ENCODE measurements around the gene PTGES. TPM values are rescaled to one million over a fixed set of nuclear protein-coding genes. Genes with fewer than 3 reads are reported as not detected.

Gene PTGES
- total and polyA plus RNA-seq, 2 experiments from 2014 or later = 2.8 to 3.6 TPM

DNA sequence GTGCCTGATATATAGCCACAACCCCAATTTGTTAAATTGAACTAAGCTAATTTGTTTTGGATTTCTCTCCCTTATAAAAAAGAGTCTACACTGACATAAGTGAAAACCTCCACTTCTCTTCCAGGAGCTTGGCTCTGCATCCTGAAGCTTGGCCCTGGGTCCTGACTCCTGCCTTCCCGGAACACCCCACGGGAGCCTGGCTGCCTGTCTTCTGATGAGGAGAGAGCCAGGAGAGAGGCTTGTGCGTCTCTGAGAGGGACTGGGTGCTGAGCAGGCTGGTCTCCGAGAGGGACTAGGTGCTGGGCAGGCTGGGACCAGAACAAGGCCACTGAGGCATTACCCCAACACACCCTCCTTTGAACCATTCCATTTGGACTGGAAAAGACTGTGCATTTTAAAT is 6.5 kb upstream of the PTGES start:
- Mint-ChIP-seq H3K27me3 (ENCODE audit: insufficient read depth, low read depth, poor library complexity) (peaks cover 5% of the 10 kb centered on the region), H3K36me3 (ENCODE audit: low read depth) (no peaks in the 10 kb centered on the region), H3K9me3 (no peaks in the 10 kb centered on the region), H3K27ac (no peak overlapping the region), H3K4me1 (peaks cover 6% of the 10 kb centered on the region; the same call in 2 of the 3 replicates), H3K4me3 (no peak overlapping the region)
- Histone ChIP-seq H3K27ac (ENCODE audit: low read depth) (no peak overlapping the region), H3K9me2 (ENCODE audit: insufficient read depth) (no peaks in the 10 kb centered on the region), H3K79me2 (replicated peaks; ENCODE audit: insufficient read depth) (no peaks in the 10 kb centered on the region), H4K20me1 (replicated peaks; ENCODE audit: insufficient read depth) (no peaks in the 10 kb centered on the region), H3K4me3 (no peak overlapping the region), H3K4me2 (no peak overlapping the region), H3K4me1 (ENCODE audit: insufficient read depth) (no peaks in the 10 kb centered on the region), H3F3A (replicated peaks; ENCODE audit: low read depth) (no peaks in the 10 kb centered on the region), H3K36me3 (ENCODE audit: insufficient read depth) (no peaks in the 10 kb centered on the region), H2AFZ (no peak overlapping the region), H3K27me3 (ENCODE audit: insufficient read depth) (no peaks in the 10 kb centered on the region)
- DNase-seq (ENCODE audit: low spot score) (no peak), ATAC-seq (no peak)
- TF ChIP-seq CTCF (conservative IDR thresholded peaks at IDR 0.05; ENCODE audit: low read depth in 2 of 2) = no peak
- no peak for TF ChIP-seq NANOG (IDR thresholded peaks at IDR 0.05; ENCODE audit: borderline replicate concordance)
- no peak for TF ChIP-seq ZNF462 (CRISPR knock-in tag; IDR thresholded peaks at IDR 0.05)
- no peak for TF ChIP-seq CREB1 (CRISPR knock-in tag; IDR thresholded peaks at IDR 0.05; ENCODE audit: low read depth)
- no peak for TF ChIP-seq POLR2AphosphoS5 (IDR thresholded peaks at IDR 0.05; ENCODE audit: low read depth)
- no peak for TF ChIP-seq EZH2phosphoT487 (IDR thresholded peaks at IDR 0.05; ENCODE audit: unreplicated experiment)
- TF ChIP-seq, protein P1, sequence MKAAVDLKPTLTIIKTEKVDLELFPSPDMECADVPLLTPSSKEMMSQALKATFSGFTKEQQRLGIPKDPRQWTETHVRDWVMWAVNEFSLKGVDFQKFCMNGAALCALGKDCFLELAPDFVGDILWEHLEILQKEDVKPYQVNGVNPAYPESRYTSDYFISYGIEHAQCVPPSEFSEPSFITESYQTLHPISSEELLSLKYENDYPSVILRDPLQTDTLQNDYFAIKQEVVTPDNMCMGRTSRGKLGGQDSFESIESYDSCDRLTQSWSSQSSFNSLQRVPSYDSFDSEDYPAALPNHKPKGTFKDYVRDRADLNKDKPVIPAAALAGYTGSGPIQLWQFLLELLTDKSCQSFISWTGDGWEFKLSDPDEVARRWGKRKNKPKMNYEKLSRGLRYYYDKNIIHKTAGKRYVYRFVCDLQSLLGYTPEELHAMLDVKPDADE (IDR thresholded peaks at IDR 0.05) = no peak
- TF ChIP-seq STAT1 (IDR thresholded peaks at IDR 0.05; ENCODE audit: unreplicated experiment) = no peak
- no peak for TF ChIP-seq ZNF114 (CRISPR knock-in tag; IDR thresholded peaks at IDR 0.05)
- TF ChIP-seq, protein P2, sequence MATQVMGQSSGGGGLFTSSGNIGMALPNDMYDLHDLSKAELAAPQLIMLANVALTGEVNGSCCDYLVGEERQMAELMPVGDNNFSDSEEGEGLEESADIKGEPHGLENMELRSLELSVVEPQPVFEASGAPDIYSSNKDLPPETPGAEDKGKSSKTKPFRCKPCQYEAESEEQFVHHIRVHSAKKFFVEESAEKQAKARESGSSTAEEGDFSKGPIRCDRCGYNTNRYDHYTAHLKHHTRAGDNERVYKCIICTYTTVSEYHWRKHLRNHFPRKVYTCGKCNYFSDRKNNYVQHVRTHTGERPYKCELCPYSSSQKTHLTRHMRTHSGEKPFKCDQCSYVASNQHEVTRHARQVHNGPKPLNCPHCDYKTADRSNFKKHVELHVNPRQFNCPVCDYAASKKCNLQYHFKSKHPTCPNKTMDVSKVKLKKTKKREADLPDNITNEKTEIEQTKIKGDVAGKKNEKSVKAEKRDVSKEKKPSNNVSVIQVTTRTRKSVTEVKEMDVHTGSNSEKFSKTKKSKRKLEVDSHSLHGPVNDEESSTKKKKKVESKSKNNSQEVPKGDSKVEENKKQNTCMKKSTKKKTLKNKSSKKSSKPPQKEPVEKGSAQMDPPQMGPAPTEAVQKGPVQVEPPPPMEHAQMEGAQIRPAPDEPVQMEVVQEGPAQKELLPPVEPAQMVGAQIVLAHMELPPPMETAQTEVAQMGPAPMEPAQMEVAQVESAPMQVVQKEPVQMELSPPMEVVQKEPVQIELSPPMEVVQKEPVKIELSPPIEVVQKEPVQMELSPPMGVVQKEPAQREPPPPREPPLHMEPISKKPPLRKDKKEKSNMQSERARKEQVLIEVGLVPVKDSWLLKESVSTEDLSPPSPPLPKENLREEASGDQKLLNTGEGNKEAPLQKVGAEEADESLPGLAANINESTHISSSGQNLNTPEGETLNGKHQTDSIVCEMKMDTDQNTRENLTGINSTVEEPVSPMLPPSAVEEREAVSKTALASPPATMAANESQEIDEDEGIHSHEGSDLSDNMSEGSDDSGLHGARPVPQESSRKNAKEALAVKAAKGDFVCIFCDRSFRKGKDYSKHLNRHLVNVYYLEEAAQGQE (IDR thresholded peaks at IDR 0.05; ENCODE audit: unreplicated experiment) = no peak
- TF ChIP-seq JUNB (IDR thresholded peaks at IDR 0.05; ENCODE audit: unreplicated experiment) = no peak
- no peak for TF ChIP-seq ZNF331 (CRISPR knock-in tag; IDR thresholded peaks at IDR 0.05; ENCODE audit: low read depth)
- TF ChIP-seq EZH2 (IDR thresholded peaks at IDR 0.05; ENCODE audit: low read depth, unreplicated experiment) = no peak

Measured in GM23338 (cell line).